Gastroesophageal sphincter (tissue), 3 donors: ENCODE measurements around the gene GDPD1.

Experiments used
- CTCF ChIP-seq, 4 experiments: fragments of 200-600 bp in 2 of 4; fragments of 450-650 bp in 2 of 4; sonication (generic) in 1 of 4; IDR thresholded peaks; one replicate each; pipeline ENCODE4 v1.5.1; 2017 to 2019; ENCODE audit warnings: antibody characterized with exemption in 4 of 4, mild to moderate bottlenecking in 2 of 4, moderate library complexity in 2 of 4
- EP300 ChIP-seq: sonication (generic); formaldehyde crosslinking; IDR thresholded peaks from one replicate; pipeline ENCODE4 v1.6.1; 2017; ENCODE audit warnings: antibody characterized with exemption, mild to moderate bottlenecking
- POLR2A ChIP-seq, 2 donors: fragments of 450-650 bp; IDR thresholded peaks; one replicate each; pipeline ENCODE4 v1.6.1; 2017; ENCODE audit warnings: antibody characterized with exemption in 2 of 2, mild to moderate bottlenecking in 2 of 2, moderate library complexity in 1 of 2
- POLR2AphosphoS5 ChIP-seq: sonication (generic); formaldehyde crosslinking; IDR thresholded peaks from one replicate; pipeline ENCODE4 v1.6.1; 2017; ENCODE audit warnings: antibody characterized with exemption

DNA sequence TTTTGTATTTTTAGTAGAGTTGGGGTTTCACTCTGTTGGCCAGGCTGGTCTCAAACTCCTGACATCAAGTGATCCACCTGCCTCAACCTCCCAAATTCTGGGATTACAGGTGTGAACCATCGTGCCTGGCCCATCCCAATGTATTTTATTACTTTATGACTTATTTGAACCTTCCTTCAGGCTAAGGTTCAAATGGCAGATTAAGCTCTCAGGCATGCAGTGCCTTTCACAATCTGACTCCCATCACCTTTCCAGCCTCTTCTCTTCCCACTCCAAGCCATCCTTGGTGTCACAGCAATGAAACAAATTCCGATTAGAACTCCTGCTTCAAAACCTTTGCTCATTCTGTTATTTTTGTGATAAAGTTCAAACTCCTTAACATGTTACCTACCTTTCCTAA, 84.5 kb downstream of the GDPD1 start:
- TF ChIP-seq CTCF (IDR thresholded peaks at IDR 0.05) (no peak), POLR2AphosphoS5 (no peak), POLR2A (IDR thresholded peaks at IDR 0.05) (no peak), EP300 (no peak)
